ENCODE measurements around the gene SMC3.

Gene SMC3

DNA sequence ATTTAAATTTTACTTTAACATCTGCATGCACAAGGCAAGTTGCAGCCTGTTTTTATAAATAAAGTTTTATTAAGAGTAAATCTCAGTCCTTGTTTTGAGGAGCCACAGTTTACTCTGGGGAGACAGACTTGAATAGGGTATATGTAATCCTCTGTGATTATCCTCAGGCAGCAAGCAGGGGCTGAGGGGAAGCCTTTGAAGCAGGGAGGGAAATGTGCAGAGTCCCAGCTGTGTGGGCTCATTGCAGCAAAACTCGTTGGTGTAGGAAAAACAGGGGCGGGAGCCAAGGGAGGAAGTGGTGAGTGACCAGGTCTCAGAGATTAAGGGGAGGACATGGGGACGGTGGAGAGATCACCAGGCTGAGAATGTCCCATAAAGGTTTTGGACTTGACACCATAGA lies 34.3 kb upstream of the SMC3 start:
- TF ChIP-seq POLR2A (IDR thresholded peaks at IDR 0.05; ENCODE audit: low read length) (no peak), GATA1 (IDR thresholded peaks at IDR 0.05; ENCODE audit: low read depth, low read length) (no peak)
- DNase-seq = no peak

DNA sequence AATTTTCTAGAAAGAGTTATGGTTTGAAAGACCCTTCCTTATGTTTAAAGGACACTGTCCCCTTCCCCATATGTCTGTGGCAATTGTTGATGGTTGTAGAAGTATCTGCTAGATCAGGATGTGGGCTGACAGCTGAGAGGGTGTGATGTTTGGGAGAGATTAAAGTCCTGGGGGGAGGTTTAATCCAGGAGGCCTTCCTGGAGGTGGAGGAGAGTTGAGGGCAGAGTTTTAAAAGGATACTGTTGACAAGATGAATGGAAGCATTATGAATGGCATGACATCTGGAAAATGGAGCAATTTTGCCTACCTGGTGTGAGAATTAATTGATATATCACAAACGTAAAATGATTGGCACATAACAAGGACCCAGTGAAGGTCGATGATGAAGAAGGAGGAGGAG lies 32.9 kb upstream of the SMC3 start:
- no peak for DNase-seq
- no peak for TF ChIP-seq GATA1 (IDR thresholded peaks at IDR 0.05; ENCODE audit: low read depth, low read length)
- no peak for TF ChIP-seq POLR2A (IDR thresholded peaks at IDR 0.05; ENCODE audit: low read length)

GRCh38 chr10:110535958-110536891 lies 31.3 kb upstream of the SMC3 start:
- DNase-seq = peak; percentile 13 to 39
- TF ChIP-seq GATA1 (IDR thresholded peaks at IDR 0.05; ENCODE audit: low read depth, low read length) = no peak
- no peak for TF ChIP-seq POLR2A (IDR thresholded peaks at IDR 0.05; ENCODE audit: low read length)

GRCh38 chr10:110539091-110539490 lies 28.4 kb upstream of the SMC3 start:
- no peak for TF ChIP-seq POLR2A (IDR thresholded peaks at IDR 0.05; ENCODE audit: low read length)
- DNase-seq = no peak

DNA sequence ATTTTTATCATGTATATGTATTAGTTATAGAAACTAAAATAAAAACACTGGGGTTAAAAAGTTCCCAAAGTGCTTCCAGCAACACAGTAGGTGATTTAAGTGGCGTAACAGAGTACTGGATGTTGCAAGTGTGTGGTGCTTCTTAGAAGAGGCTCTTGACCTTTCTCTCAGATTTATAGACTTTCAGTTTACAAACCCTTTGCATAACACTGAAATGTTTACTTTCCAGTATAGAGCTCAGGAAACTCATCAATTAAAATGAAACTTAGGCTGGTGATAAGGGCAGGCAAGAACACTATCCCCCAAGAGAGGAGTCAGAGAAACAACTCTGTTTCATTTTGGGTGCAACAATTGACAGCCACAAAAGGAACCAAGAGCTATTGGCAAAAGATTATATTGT lies 27.5 kb upstream of the SMC3 start:
- DNase-seq = no peak
- TF ChIP-seq GATA1 (IDR thresholded peaks at IDR 0.05; ENCODE audit: low read depth, low read length) (no peak), POLR2A (IDR thresholded peaks at IDR 0.05; ENCODE audit: low read length) (no peak)

GRCh38 chr10:110544958-110545537 lies 22.4 kb upstream of the SMC3 start:
- TF ChIP-seq GATA1 (IDR thresholded peaks at IDR 0.05; ENCODE audit: low read depth, low read length) (no peak), POLR2A (IDR thresholded peaks at IDR 0.05; ENCODE audit: low read length) (no peak)
- DNase-seq = no peak

- no peak for TF ChIP-seq POLR2A (IDR thresholded peaks at IDR 0.05; ENCODE audit: low read length)
- TF ChIP-seq GATA1 (IDR thresholded peaks at IDR 0.05; ENCODE audit: low read depth, low read length) = no peak
Measured at GRCh38 chr10:110546077-110546476, 21.4 kb upstream of the SMC3 start.

DNA sequence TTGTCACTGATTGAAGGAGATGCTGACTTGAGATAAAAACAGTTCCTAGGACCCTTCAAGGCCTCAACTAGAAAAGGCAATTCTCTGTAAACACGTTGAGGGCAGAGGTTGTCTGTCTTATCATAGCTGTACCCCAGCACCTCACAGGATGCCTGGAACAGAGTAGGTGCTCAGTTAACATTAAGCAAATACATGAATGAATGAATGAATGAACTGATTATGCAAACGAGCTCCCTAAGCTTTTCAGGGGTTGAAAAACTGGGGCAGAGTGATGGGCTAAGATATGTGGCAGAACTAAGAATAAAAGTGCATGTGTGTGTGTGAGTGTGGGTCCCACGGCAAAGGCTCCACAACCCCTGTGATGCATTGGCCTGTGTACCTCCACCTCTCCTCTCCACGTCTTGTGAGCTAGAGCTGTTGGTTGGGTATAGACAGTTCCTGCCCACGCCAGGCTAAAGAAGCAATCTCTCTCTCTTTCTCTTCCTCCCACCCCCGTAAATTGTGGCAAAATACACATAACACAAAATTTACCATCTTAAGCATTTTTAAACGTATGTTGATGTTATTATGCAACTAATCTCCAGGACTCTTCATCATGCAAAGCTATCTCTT lies 20.9 kb upstream of the SMC3 start:
- no peak for DNase-seq
- TF ChIP-seq POLR2A (IDR thresholded peaks at IDR 0.05; ENCODE audit: low read length) (no peak), GATA1 (IDR thresholded peaks at IDR 0.05; ENCODE audit: low read depth, low read length) (no peak)

More at GRCh38 chr10:110546077-110546476, 21.4 kb upstream of the SMC3 start:
- DNase-seq = no peak

- TF ChIP-seq GATA1 (IDR thresholded peaks at IDR 0.05; ENCODE audit: low read depth, low read length) (no peak), POLR2A (IDR thresholded peaks at IDR 0.05; ENCODE audit: low read length) (no peak)
- peak; percentile 58 to 73 for DNase-seq
Measured at GRCh38 chr10:110547139-110547761, 20.2 kb upstream of the SMC3 start.

DNA sequence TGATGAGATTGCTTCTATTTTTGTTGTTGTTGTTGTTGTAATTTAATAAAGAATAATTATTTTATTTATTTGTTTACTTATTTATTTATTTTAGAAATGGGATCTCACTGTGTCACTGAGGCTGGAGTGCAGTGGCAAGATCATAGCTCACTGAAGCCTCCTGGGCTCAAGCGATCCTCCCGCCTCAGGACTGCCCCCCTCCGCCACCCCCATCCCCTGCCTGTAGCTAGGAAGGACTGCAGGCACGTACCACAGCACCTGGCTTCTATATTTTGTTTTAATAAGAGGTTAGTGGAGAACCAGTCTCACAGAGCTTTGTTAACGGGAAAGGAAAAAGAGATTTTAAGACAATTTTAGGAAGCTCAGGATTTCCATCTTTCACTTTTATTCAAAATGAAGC lies 19.5 kb upstream of the SMC3 start:
- DNase-seq = no peak
- no peak for TF ChIP-seq POLR2A (IDR thresholded peaks at IDR 0.05; ENCODE audit: low read length)
- no peak for TF ChIP-seq GATA1 (IDR thresholded peaks at IDR 0.05; ENCODE audit: low read depth, low read length)

DNA sequence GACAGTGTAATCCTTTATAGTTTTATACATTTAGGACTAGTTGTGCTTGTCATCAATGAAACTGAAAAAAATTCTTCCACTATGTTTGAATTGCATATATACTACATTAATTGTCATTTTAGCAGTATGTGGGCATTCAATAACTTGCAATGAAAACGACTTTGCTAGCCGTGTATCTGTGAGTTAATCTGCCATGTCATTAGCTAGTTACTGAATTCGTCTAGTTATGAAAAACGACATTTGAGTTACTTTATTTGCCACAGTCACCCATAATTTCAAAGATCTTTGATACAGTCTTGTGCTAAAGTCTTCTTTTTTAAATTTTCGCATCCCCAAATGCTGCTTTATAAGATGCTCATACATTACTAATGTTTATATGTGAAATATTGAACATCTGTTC lies 18.3 kb upstream of the SMC3 start:
- DNase-seq = no peak
- no peak for TF ChIP-seq POLR2A (IDR thresholded peaks at IDR 0.05; ENCODE audit: low read length)
- no peak for TF ChIP-seq GATA1 (IDR thresholded peaks at IDR 0.05; ENCODE audit: low read depth, low read length)

DNA sequence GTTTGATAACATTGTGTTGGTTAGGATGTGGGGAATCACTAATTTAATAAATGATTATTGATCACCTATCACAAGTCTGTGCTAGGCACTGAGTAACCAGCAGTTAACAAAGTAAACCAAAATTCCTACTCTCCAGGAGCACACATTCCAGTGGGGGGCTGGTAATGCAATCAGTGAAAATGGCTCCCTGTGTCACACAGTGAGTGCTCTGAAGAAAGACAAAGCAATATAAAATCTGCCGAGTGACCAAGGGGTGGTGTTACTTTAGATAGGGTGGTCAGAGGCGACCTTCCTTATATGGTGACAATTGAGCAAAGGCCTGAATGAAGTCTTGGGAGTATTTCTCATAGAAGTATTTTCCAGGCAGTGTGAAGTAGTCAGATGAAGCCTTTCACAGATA lies 13.6 kb upstream of the SMC3 start:
- TF ChIP-seq POLR2A (IDR thresholded peaks at IDR 0.05; ENCODE audit: low read length) = no peak
- no peak for TF ChIP-seq GATA1 (IDR thresholded peaks at IDR 0.05; ENCODE audit: low read depth, low read length)
- no peak for DNase-seq

- no peak for TF ChIP-seq GATA1 (IDR thresholded peaks at IDR 0.05; ENCODE audit: low read depth, low read length)
- TF ChIP-seq POLR2A (IDR thresholded peaks at IDR 0.05; ENCODE audit: low read length) = no peak
- DNase-seq = no peak
Measured at GRCh38 chr10:110556296-110556695, 11.2 kb upstream of the SMC3 start.

DNA sequence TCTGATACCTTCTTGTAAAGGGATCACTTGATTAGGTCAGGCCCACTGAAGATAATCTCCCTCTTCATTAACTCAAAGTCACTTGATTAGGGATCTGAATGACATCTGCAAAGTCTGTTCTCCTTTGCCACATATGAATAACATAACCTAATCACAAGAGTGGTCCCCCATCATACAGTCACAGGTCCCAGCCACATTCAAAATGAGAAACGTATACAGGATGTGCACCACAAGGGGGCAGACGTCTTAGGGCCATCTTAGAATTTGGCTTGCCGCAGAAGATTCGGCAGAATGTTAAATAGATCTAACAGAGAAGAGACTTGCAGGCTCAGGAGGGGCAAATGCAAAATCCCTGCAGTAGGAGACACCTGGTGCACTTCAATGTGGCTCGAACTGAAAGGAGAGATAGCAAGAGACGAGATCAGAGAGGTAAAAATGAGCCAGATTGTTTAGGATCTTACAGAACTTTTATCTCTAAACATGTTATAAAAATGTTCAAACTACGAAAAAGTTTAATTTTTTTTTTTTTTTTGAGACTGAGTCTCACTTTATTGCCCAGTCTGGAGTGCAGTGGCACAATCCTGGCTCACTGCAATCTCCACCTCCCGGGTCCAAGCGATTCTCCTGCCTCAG lies 10.4 kb upstream of the SMC3 start:
- DNase-seq = peak; percentile 66 to 78
- TF ChIP-seq GATA1 (IDR thresholded peaks at IDR 0.05; ENCODE audit: low read depth, low read length) (no peak), POLR2A (IDR thresholded peaks at IDR 0.05; ENCODE audit: low read length) (no peak)

Data from erythroblast (primary cell).